Loucy (cell line): Measurements from ENCODE around the gene CDCA4.
A peak's percentile ranks its signal among the peaks of the same experiment; 100 is the strongest.

Source experiments
- H2AFZ ChIP-seq: fragments of 200-600 bp; sonication (generic); 2 replicates; pipeline ENCODE4 v1.6.0; 2016; ENCODE audit warnings: antibody characterized with exemption, mild to moderate bottlenecking, low read length, moderate library complexity
- H3F3A ChIP-seq: fragments of 200-600 bp; 2 replicates; pipeline ENCODE4 v1.6.0; 2016; ENCODE audit warnings: antibody characterized with exemption, low read depth, mild to moderate bottlenecking
- H3K27me3 ChIP-seq: fragments of 200-600 bp; sonication (generic); 2 replicates; pipeline ENCODE4 v1.6.1; 2014; ENCODE audit warnings: low read length, mild to moderate bottlenecking; ENCODE audit not compliant: insufficient read depth, poor library complexity, severe bottlenecking
- H3K36me3 ChIP-seq: fragments of 200-600 bp; sonication (generic); 2 replicates; pipeline ENCODE4 v1.6.1; 2016; ENCODE audit warnings: low read length; ENCODE audit not compliant: insufficient read depth
- H3K4me1 ChIP-seq: fragments of 200-600 bp; sonication (generic); 2 replicates; pipeline ENCODE4 v1.5.1; 2014; ENCODE audit warnings: low read length, mild to moderate bottlenecking; ENCODE audit not compliant: insufficient read depth, poor library complexity, severe bottlenecking
- H3K4me2 ChIP-seq: fragments of 200-600 bp; sonication (generic); 2 replicates; pipeline ENCODE4 v1.6.0; 2014; ENCODE audit warnings: antibody characterized with exemption, low read length, low read depth, mild to moderate bottlenecking; ENCODE audit not compliant: poor library complexity, severe bottlenecking
- H3K4me3 ChIP-seq: fragments of 200-600 bp; sonication (generic); 2 replicates; pipeline ENCODE4 v1.5.1; 2014; ENCODE audit warnings: low read length, mild to moderate bottlenecking, mixed read lengths; ENCODE audit not compliant: poor library complexity, severe bottlenecking
- H3K79me2 ChIP-seq: fragments of 200-600 bp; sonication (generic); 2 replicates; pipeline ENCODE4 v1.6.1; 2014; ENCODE audit warnings: low read length; ENCODE audit not compliant: insufficient read depth
- H3K9ac ChIP-seq: fragments of 200-600 bp; sonication (generic); 2 replicates; pipeline ENCODE4 v1.6.0; 2014; ENCODE audit warnings: mild to moderate bottlenecking, low read depth, low read length, moderate library complexity; ENCODE audit not compliant: poor library complexity, severe bottlenecking
- H3K9me2 ChIP-seq: fragments of 200-600 bp; sonication (generic); replicated peaks from 2 replicates; pipeline ENCODE4 v1.6.1; 2016; ENCODE audit warnings: low read depth, low read length, mixed read lengths
- H3K9me3 ChIP-seq: fragments of 200-600 bp; sonication (generic); 2 replicates; pipeline ENCODE4 v1.6.1; 2014; ENCODE audit warnings: mild to moderate bottlenecking, antibody characterized with exemption, low read length, low read depth; ENCODE audit not compliant: insufficient read depth
- H4K20me1 ChIP-seq: fragments of 200-600 bp; sonication (generic); 2 replicates; pipeline ENCODE4 v1.6.0; 2014; ENCODE audit warnings: antibody characterized with exemption, low read length, mild to moderate bottlenecking; ENCODE audit not compliant: insufficient read depth, poor library complexity, severe bottlenecking
- CTCF ChIP-seq: fragments of 200-600 bp; sonication (generic); conservative IDR thresholded peaks from 2 replicates; pipeline ENCODE4 v1.5.1; 2014; ENCODE audit warnings: mild to moderate bottlenecking, antibody characterized with exemption, low read length
- EZH2phosphoT487 ChIP-seq: fragments of 200-600 bp; IDR thresholded peaks from 2 replicates; pipeline ENCODE4 v1.6.1; 2018; ENCODE audit warnings: antibody characterized with exemption, mild to moderate bottlenecking, moderate library complexity, borderline replicate concordance

Gene CDCA4

GRCh38 chr14:104977681-104978653 is 42.9 kb downstream of the CDCA4 start, which contains the start of gene AHNAK2:
TSS of gene AHNAK2 (minus strand) at chr14:104978374. CDS start at chr14:104978237, 137 bp downstream.
- Histone ChIP-seq H3K27me3 (no peaks in the 10 kb centered on the region), H2AFZ (no peak within 1 kb of the TSS), H3K36me3 (no peaks in the 10 kb centered on the region), H3K9me2 (no peaks in the 10 kb centered on the region), H3K79me2 (no peaks in the 10 kb centered on the region), H3K4me1 (no peaks in the 10 kb centered on the region), H3K9me3 (no peaks in the 10 kb centered on the region), H3F3A (no peaks in the 10 kb centered on the region), H3K9ac (no peak within 1 kb of the TSS), H3K4me3 (no peak within 1 kb of the TSS), H4K20me1 (no peaks in the 10 kb centered on the region), H3K4me2 (no peak within 1 kb of the TSS)
- TF ChIP-seq EZH2phosphoT487, result no peak
- TF ChIP-seq CTCF, result no peak

- H2AFZ ChIP-seq, result no peak overlapping the region
- no peak overlapping the region for H3K4me3 ChIP-seq
- no peaks in the 10 kb centered on the region for H4K20me1 ChIP-seq
- H3K4me2 ChIP-seq, result no peak overlapping the region
- H3K79me2 ChIP-seq, result no peaks in the 10 kb centered on the region
- H3K9me3 ChIP-seq, result no peaks in the 10 kb centered on the region
- no peaks in the 10 kb centered on the region for H3K27me3 ChIP-seq
- H3K4me1 ChIP-seq, result no peaks in the 10 kb centered on the region
- H3K36me3 ChIP-seq, result no peaks in the 10 kb centered on the region
- TF ChIP-seq CTCF (no peak), EZH2phosphoT487 (no peak)
- no peaks in the 10 kb centered on the region for H3K9me2 ChIP-seq
- H3F3A ChIP-seq, result no peaks in the 10 kb centered on the region
- H3K9ac ChIP-seq, result no peak overlapping the region
Measured at GRCh38 chr14:104977008-104977680, 43.7 kb downstream of the CDCA4 start.

GRCh38 chr14:104976198-104977007 is 44.5 kb downstream of the CDCA4 start:
- TF ChIP-seq CTCF (peak; percentile 77), EZH2phosphoT487 (no peak)
- Histone ChIP-seq H3K9ac (no peak overlapping the region), H3K9me3 (no peaks in the 10 kb centered on the region), H4K20me1 (no peaks in the 10 kb centered on the region), H3K27me3 (no peaks in the 10 kb centered on the region), H3K4me1 (no peaks in the 10 kb centered on the region), H3F3A (no peaks in the 10 kb centered on the region), H3K36me3 (no peaks in the 10 kb centered on the region), H3K79me2 (no peaks in the 10 kb centered on the region), H3K4me2 (no peak overlapping the region), H3K4me3 (no peak overlapping the region), H3K9me2 (no peaks in the 10 kb centered on the region), H2AFZ (peak overlapping the region; percentile 27; the same call in 1 of the 2 replicates)
